Mucosa of descending colon (tissue), 3 donors: Measurements from ENCODE around the gene MED15. TPM values are rescaled to one million over a fixed set of nuclear protein-coding genes. Genes with fewer than 3 reads are reported as not detected.

ENCODE experiments used
- ATAC-seq: fragments of 200-7000 bp; cut with Tn5 transposase; one replicate; pipeline ENCODE4 v1.9.1; 2020; ENCODE audit warnings: mild to moderate bottlenecking, moderate library complexity
- DNase-seq, 3 donors: peaks; one replicate each; pipeline ENCODE4 v3.0.0-alpha.2; 2020
- H3K36me3 ChIP-seq: fragments of 200-600 bp; one replicate; pipeline ENCODE4 v1.8.0; 2021; ENCODE audit warnings: low read depth, mild to moderate bottlenecking
- H3K4me1 ChIP-seq: fragments of 200-600 bp; one replicate; pipeline ENCODE4 v1.8.0; 2021; ENCODE audit warnings: low read depth, mild to moderate bottlenecking
- H3K4me3 ChIP-seq: fragments of 200-600 bp; one replicate; pipeline ENCODE4 v1.8.0; 2021; ENCODE audit warnings: mild to moderate bottlenecking
- H3K9me3 ChIP-seq: fragments of 200-600 bp; one replicate; pipeline ENCODE4 v1.8.0; 2021; ENCODE audit warnings: mild to moderate bottlenecking
- intact Hi-C, 2 donors: fragments of 100-400 bp; cut with DNase I in 1 of 2; cut with micrococcal nuclease in 1 of 2; formaldehyde crosslinking; loops; one replicate each; pipeline versions ENCODE4 v1.11.0 to v1.11.1; 2022; cut with DNase I, micrococcal nuclease
- long read RNA-seq, 2 donors: library from polyadenylated mRNA; unstranded; transcript quantifications; one replicate each; pipeline ENCODE4 v2.0.0, GENCODE V29; 2019 to 2021
- total RNA-seq, 3 donors: library from RNA; stranded (reverse); fragmentation: NEBNext Ultra II Directional in 2 of 3; extraction: Animal tissue kit (Norgen Biotek cat#: 25700) in 2 of 3; gene quantifications; one replicate each; pipeline versions ENCODE4 v1.2.1 to v1.2.4, GENCODE V29; 2021 to 2023
- TF ChIP-seq, protein P1 (sequence below): fragments of 200-600 bp; IDR thresholded peaks from one replicate; pipeline ENCODE4 v1.8.0; 2022; ENCODE audit warnings: antibody characterized with exemption, mild to moderate bottlenecking
- donor health status: DM: no; HTN: no; CAD: no; lungs with moderate emphysema.
- donor health status: DM: no; HTN: no; CAD: no.
- donor health status: DM: no; HTN: yes; CAD: no.

The MED15 gene, protein sequence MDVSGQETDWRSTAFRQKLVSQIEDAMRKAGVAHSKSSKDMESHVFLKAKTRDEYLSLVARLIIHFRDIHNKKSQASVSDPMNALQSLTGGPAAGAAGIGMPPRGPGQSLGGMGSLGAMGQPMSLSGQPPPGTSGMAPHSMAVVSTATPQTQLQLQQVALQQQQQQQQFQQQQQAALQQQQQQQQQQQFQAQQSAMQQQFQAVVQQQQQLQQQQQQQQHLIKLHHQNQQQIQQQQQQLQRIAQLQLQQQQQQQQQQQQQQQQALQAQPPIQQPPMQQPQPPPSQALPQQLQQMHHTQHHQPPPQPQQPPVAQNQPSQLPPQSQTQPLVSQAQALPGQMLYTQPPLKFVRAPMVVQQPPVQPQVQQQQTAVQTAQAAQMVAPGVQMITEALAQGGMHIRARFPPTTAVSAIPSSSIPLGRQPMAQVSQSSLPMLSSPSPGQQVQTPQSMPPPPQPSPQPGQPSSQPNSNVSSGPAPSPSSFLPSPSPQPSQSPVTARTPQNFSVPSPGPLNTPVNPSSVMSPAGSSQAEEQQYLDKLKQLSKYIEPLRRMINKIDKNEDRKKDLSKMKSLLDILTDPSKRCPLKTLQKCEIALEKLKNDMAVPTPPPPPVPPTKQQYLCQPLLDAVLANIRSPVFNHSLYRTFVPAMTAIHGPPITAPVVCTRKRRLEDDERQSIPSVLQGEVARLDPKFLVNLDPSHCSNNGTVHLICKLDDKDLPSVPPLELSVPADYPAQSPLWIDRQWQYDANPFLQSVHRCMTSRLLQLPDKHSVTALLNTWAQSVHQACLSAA
- 100 to 1,000 TPM in 2 of 3 donors, 10 to 100 TPM in 1; 99.9 to 125 (median 114) TPM for total RNA-seq
- long read RNA-seq, donor 1, transcript MED15-201 (18 exons, 3,351 nt): major isoform, 9 of 71 reads
- long read RNA-seq, donor 1, transcript MED15-202 (17 exons, 3,252 nt): major isoform, 9 of 71 reads
- long read RNA-seq, donor 1, partial matches to known transcripts: 23 of 71 reads
- long read RNA-seq, donor 1, other reads (novel, unspliced or antisense): 23 of 71 reads
- long read RNA-seq, donor 2, partial matches to known transcripts: 8 of 31 reads
- long read RNA-seq, donor 2, other reads (novel, unspliced or antisense): 13 of 31 reads

DNA sequence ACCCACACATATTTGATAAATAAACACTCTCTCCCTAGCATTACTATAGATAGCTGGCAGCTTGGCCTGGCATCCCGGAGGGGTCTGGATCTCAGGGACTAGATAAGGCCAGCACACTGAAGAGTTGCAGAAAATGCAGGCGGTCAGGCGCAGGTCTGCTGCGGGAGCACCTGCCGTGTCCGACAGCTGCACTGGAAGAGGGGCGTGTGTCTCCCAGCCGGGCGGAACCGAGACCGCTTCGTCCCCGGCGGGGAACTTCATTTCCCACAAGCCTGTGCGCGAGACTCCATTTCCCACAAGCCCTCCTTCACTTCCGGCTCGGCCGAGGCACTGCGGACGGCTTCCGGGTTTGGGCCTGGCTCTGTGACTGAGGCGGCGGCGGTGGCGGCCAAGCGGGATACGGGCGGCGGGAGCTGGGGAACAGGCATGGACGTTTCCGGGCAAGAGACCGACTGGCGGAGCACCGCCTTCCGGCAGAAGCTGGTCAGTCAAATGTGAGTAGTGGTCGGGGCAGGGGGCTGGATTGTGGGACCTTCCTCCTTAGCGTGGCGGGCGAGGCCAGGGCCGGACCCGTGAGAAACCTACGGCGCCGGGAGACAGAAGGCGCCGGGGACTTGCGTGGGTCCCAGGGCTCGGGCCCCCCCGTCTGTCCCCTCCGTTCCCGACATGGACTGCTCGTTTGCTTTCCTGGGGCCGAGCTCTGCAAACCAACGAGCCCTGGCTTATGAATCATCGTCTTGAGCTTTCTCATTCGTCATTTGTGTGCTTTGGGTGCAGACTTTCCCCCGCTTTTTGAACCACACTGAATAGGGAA, at the start of gene MED15:
Gene MED15 (plus strand): TSS at position 358 of the 814 bp plus-strand sequence. CDS start 69 bp downstream, at position 427.
- H3K4me3 ChIP-seq: peak within 1 kb of the TSS; percentile 91
- DNase-seq (peak; percentile 92 to 94 (median 93)), ATAC-seq (peak; percentile 82)
- H3K4me1 ChIP-seq: peaks cover 40% of the 10 kb centered on the region
- no peaks in the 10 kb centered on the region for H3K9me3 ChIP-seq
- TF ChIP-seq, protein P1, sequence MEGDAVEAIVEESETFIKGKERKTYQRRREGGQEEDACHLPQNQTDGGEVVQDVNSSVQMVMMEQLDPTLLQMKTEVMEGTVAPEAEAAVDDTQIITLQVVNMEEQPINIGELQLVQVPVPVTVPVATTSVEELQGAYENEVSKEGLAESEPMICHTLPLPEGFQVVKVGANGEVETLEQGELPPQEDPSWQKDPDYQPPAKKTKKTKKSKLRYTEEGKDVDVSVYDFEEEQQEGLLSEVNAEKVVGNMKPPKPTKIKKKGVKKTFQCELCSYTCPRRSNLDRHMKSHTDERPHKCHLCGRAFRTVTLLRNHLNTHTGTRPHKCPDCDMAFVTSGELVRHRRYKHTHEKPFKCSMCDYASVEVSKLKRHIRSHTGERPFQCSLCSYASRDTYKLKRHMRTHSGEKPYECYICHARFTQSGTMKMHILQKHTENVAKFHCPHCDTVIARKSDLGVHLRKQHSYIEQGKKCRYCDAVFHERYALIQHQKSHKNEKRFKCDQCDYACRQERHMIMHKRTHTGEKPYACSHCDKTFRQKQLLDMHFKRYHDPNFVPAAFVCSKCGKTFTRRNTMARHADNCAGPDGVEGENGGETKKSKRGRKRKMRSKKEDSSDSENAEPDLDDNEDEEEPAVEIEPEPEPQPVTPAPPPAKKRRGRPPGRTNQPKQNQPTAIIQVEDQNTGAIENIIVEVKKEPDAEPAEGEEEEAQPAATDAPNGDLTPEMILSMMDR: no peak
- H3K36me3 ChIP-seq: no peaks in the 10 kb centered on the region
- intact Hi-C loops: no loop called here

DNA sequence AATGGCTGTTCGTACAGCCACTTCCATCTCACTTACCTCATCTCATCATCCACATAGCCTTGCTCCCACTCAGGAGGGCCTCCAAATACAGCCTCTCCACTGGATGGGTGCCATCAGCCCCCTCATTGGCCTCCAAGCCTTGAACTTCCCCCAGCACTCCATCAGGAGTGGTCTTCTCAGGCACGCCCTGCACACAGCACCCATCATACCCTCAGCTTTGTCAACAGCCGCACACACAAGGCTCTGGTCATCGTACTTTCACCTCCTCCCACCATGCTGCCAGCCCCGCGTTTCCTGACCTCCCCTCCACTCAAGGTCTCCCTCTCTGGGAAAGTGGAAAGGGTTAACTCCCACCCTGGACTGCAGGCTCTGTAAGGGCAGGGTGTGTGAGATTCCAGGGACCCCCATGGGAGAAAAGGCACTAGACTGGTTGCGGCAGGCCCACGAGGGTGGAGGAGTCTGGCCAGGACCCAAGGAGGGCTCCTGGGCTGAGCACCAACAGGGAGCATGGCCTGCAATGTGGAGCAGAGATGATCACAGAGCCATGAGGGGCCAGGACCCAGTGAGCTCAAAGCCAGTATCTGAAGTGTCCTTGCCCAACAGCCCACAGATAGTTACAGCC, 48.8 kb upstream of the MED15 start:
- intact Hi-C loops: loop anchor here (5.0 kb wide), 2 partner anchors 36 to 41 kb away; no protein-coding TSS in a partner anchor
- H3K36me3 ChIP-seq: no peaks in the 10 kb centered on the region
- H3K4me3 ChIP-seq: no peak overlapping the region
- TF ChIP-seq, protein P1: no peak
- no peaks in the 10 kb centered on the region for H3K4me1 ChIP-seq
- ATAC-seq (no peak), DNase-seq (no peak)
- no peaks in the 10 kb centered on the region for H3K9me3 ChIP-seq

DNA sequence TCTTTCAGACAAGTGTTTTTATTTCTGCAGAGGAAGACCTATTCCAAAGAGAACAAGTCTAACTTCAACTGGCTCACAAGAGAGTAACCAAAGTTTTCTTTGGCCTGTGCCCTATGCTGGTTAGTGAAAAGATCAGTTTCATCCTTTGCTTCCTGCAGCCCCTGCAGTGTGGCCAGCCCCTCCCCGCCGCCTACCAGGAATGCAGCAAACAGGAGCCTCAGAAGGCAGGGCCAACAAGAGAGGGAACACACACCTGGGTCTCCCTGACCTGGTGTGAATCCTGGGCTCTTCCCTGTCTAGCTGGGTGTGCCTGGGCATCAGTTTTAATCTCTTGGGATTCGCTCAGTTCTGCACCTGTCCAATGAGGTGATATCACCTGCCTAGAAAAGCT, 48.3 kb upstream of the MED15 start:
- TF ChIP-seq, protein P1: no peak
- no peaks in the 10 kb centered on the region for H3K4me1 ChIP-seq
- DNase-seq (no peak), ATAC-seq (no peak)
- no peaks in the 10 kb centered on the region for H3K9me3 ChIP-seq
- H3K4me3 ChIP-seq: no peak overlapping the region
- no peaks in the 10 kb centered on the region for H3K36me3 ChIP-seq
- intact Hi-C loops: loop anchor here (5.0 kb wide), 2 partner anchors 37 to 42 kb away; no protein-coding TSS in a partner anchor

DNA sequence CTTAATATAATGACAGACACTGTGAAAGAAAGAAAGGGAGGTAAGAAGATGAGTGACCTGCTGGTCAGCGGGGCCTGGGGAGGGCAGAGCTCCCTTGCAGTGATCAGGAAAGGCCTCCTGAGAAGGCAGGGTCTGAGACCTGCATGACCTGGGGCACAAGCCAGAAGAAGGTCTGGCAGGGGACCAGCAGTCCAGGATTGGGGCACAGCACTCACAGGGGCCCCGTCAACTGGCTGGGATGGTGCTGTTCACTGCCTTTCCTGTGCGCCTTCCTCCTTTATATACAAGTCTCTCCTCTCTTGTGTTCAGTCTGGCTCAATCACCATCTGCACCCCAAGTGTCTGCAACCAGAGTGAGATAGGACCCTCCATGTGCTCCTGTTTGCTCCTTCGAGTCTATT, 47.5 kb upstream of the MED15 start:
- no peak for DNase-seq
- no peaks in the 10 kb centered on the region for H3K9me3 ChIP-seq
- ATAC-seq: no peak
- TF ChIP-seq, protein P1: no peak
- intact Hi-C loops: loop anchor here (5.0 kb wide), 2 partner anchors 38 to 43 kb away; no protein-coding TSS in a partner anchor
- H3K4me1 ChIP-seq: no peaks in the 10 kb centered on the region
- no peak overlapping the region for H3K4me3 ChIP-seq
- no peaks in the 10 kb centered on the region for H3K36me3 ChIP-seq
